HL-60 (cell line): ENCODE results near the gene SORCS2.

ENCODE experiments used
- DNase-seq, 2 experiments: peaks; one replicate each; pipeline ENCODE4 v3.0.0-alpha.2; 2010 to 2020; ENCODE audit warnings: low read depth in 1 of 2, low spot score in 1 of 2
- H3K27ac ChIP-seq: fragments of 250-450 bp; sonication (Bioruptor Pico); replicated peaks from 2 replicates; pipeline ENCODE4 v1.5.1; 2020; ENCODE audit warnings: mild to moderate bottlenecking, moderate library complexity
- H3K27me3 ChIP-seq: fragments of 250-450 bp; sonication (Bioruptor Pico); 2 replicates; pipeline ENCODE4 v1.5.1; 2021; ENCODE audit warnings: mild to moderate bottlenecking, moderate library complexity; ENCODE audit not compliant: insufficient read depth, poor library complexity, severe bottlenecking
- H3K4me3 ChIP-seq: replicated peaks from 2 replicates; pipeline ENCODE4 v1.5.1; 2011; ENCODE audit warnings: mild to moderate bottlenecking, control low read depth, low read length; ENCODE audit not compliant: insufficient read depth
- CTCF ChIP-seq: IDR thresholded peaks from one replicate; pipeline ENCODE4 v1.5.1; 2011; ENCODE audit warnings: low read length, control low read depth, inconsistent platforms; ENCODE audit not compliant: insufficient read depth
- GABPA ChIP-seq: IDR thresholded peaks from 2 replicates; pipeline ENCODE4 v1.6.1; 2012; ENCODE audit warnings: low read depth
- POLR2AphosphoS5 ChIP-seq: IDR thresholded peaks from 2 replicates; pipeline ENCODE4 v1.6.1; 2012; ENCODE audit warnings: low read depth
- REST ChIP-seq: IDR thresholded peaks from 2 replicates; pipeline ENCODE4 v1.6.1; 2012; ENCODE audit warnings: low read depth; ENCODE audit not compliant: insufficient replicate concordance
- SPI1 ChIP-seq: IDR thresholded peaks from 2 replicates; pipeline ENCODE4 v1.6.1; 2012; ENCODE audit warnings: low read depth, mild to moderate bottlenecking, borderline replicate concordance

Gene SORCS2

GRCh38 chr4:7470522-7471128 lies 278.3 kb downstream of the SORCS2 start:
- no peak for DNase-seq
- TF ChIP-seq REST (no peak), GABPA (no peak), SPI1 (no peak), POLR2AphosphoS5 (no peak), CTCF (no peak)
- H3K27ac ChIP-seq, result no peak overlapping the region
- no peak overlapping the region for H3K4me3 ChIP-seq
- H3K27me3 ChIP-seq, result no peaks in the 10 kb centered on the region

GRCh38 chr4:7472442-7473013 lies 280.2 kb downstream of the SORCS2 start:
- Histone ChIP-seq H3K27ac (no peak overlapping the region), H3K4me3 (no peak overlapping the region), H3K27me3 (no peaks in the 10 kb centered on the region)
- TF ChIP-seq GABPA (no peak), POLR2AphosphoS5 (no peak), CTCF (no peak), REST (no peak), SPI1 (no peak)
- DNase-seq, result no peak

- no peak for DNase-seq
- TF ChIP-seq POLR2AphosphoS5, result no peak
- TF ChIP-seq GABPA, result no peak
- no peak for TF ChIP-seq REST
- TF ChIP-seq CTCF, result no peak
- no peak for TF ChIP-seq SPI1
- H3K4me3 ChIP-seq, result no peak overlapping the region
Measured at GRCh38 chr4:7473081-7473480, 280.7 kb downstream of the SORCS2 start.

More at GRCh38 chr4:7473081-7473480, 280.7 kb downstream of the SORCS2 start:
- H3K27me3 ChIP-seq, result no peaks in the 10 kb centered on the region
- no peak overlapping the region for H3K27ac ChIP-seq
